Vagina (tissue), 2 donors: ENCODE data around the gene OGG1.

Source experiments
- CTCF ChIP-seq, 3 experiments: fragments of 450-650 bp in 2 of 3; fragments of 200-600 bp in 1 of 3; sonication (generic) in 1 of 3; IDR thresholded peaks; one replicate each; pipeline ENCODE4 v1.5.1; 2017 to 2019; ENCODE audit warnings: antibody characterized with exemption in 3 of 3, mild to moderate bottlenecking in 2 of 3, moderate library complexity in 2 of 3
- POLR2A ChIP-seq, 2 donors: fragments of 450-650 bp; IDR thresholded peaks; one replicate each; pipeline ENCODE4 v1.6.1; 2017; ENCODE audit warnings: antibody characterized with exemption in 2 of 2, mild to moderate bottlenecking in 2 of 2, moderate library complexity in 2 of 2
- POLR2AphosphoS5 ChIP-seq, 2 donors: sonication (generic); formaldehyde crosslinking; IDR thresholded peaks; one replicate each; pipeline ENCODE4 v1.9.0; 2017; ENCODE audit warnings: antibody characterized with exemption in 2 of 2, mild to moderate bottlenecking in 2 of 2, low read depth in 1 of 2; ENCODE audit not compliant: insufficient read depth in 1 of 2

- TF ChIP-seq CTCF (IDR thresholded peaks at IDR 0.05) (no peak), POLR2AphosphoS5 (IDR thresholded peaks at IDR 0.05; ENCODE audit: insufficient read depth in 1 of 2, low read depth in 1 of 2) (no peak), POLR2A (IDR thresholded peaks at IDR 0.05) (no peak)
These were observed 35.9 kb downstream of the OGG1 start for GRCh38 chr3:9785602-9786001.
